Activated CD4-positive, alpha-beta T cell treated with anti-CD3 and anti-CD28 coated beads, Interleukin-2, Interleukin-6, amounts not matched to agents 100 ng/mL and 50 ng/mL, durations not matched to agents 16 hours and 8 hours (primary cell): Measurements from ENCODE around the gene CAPRIN2.
A peak's percentile ranks its signal among the peaks of the same experiment; 100 is the strongest.

Source experiments
- DNase-seq: peaks from one replicate; pipeline ENCODE4 v3.0.0-alpha.2; 2020

CAPRIN2 gene

GRCh38 chr12:30754750-30755394 is at the start of gene CAPRIN2:
Gene CAPRIN2 (minus strand): TSS chr12:30754951. CDS start chr12:30753520, 1,431 bp downstream.
- DNase-seq, result peak; percentile 96

GRCh38 chr12:30797689-30798088 is 42.9 kb upstream of the CAPRIN2 start:
- no peak for DNase-seq

GRCh38 chr12:30796891-30797371 is 42.2 kb upstream of the CAPRIN2 start:
- DNase-seq, result no peak

GRCh38 chr12:30796313-30796780 is 41.6 kb upstream of the CAPRIN2 start:
- DNase-seq, result no peak

- DNase-seq, result peak; percentile 73
These were observed 40.9 kb upstream of the CAPRIN2 start for GRCh38 chr12:30795410-30796312.

GRCh38 chr12:30794591-30795409 is 40.0 kb upstream of the CAPRIN2 start:
- peak; percentile 47 for DNase-seq

GRCh38 chr12:30794020-30794419 is 39.3 kb upstream of the CAPRIN2 start:
- no peak for DNase-seq

GRCh38 chr12:30792648-30793499 is 38.1 kb upstream of the CAPRIN2 start:
- DNase-seq, result no peak

- no peak for DNase-seq
These were observed 37.3 kb upstream of the CAPRIN2 start for GRCh38 chr12:30792085-30792484.

GRCh38 chr12:30788754-30789153 is 34.0 kb upstream of the CAPRIN2 start:
- DNase-seq, result no peak

- no peak for DNase-seq
These were observed 30.9 kb upstream of the CAPRIN2 start for GRCh38 chr12:30785630-30786029.

- no peak for DNase-seq
These were observed 29.8 kb upstream of the CAPRIN2 start for GRCh38 chr12:30784508-30784907.

- DNase-seq, result no peak
These were observed 29.2 kb upstream of the CAPRIN2 start for GRCh38 chr12:30783946-30784345.

- no peak for DNase-seq
These were observed 27.8 kb upstream of the CAPRIN2 start for GRCh38 chr12:30782316-30783173.

GRCh38 chr12:30779578-30779977 is 24.8 kb upstream of the CAPRIN2 start:
- DNase-seq, result no peak

GRCh38 chr12:30779178-30779577 is 24.4 kb upstream of the CAPRIN2 start:
- DNase-seq, result no peak

GRCh38 chr12:30774599-30774998 is 19.8 kb upstream of the CAPRIN2 start:
- DNase-seq, result no peak

- no peak for DNase-seq
These were observed 15.1 kb upstream of the CAPRIN2 start for GRCh38 chr12:30769802-30770201.

- no peak for DNase-seq
These were observed 9.5 kb upstream of the CAPRIN2 start for GRCh38 chr12:30764251-30764650.

GRCh38 chr12:30763053-30763452 is 8.3 kb upstream of the CAPRIN2 start:
- no peak for DNase-seq

- DNase-seq, result no peak
These were observed 7.0 kb upstream of the CAPRIN2 start for GRCh38 chr12:30761730-30762129.
